Stomach (tissue), 9 donors: Measurements from ENCODE around the gene PPP1R9B. TPM values are rescaled to one million over a fixed set of nuclear protein-coding genes. Genes with fewer than 3 reads are reported as not detected.
A peak's percentile ranks its signal among the peaks of the same experiment; 100 is the strongest.

Experiments
- DNase-seq, 2 donors: peaks; one replicate each; pipeline versions ENCODE4 v3.0.0 to v3.0.0-alpha.2; 2013 to 2019
- H3K27ac ChIP-seq, 5 donors: fragments of 200-600 bp in 4 of 5; sonication (generic) in 4 of 5; one replicate each; pipeline ENCODE4 v1.5.1; 2013 to 2019; ENCODE audit warnings: mild to moderate bottlenecking in 1 of 5, moderate library complexity in 1 of 5
- H3K27me3 ChIP-seq, 3 donors: fragments of 200-600 bp; sonication (generic); one replicate each; pipeline ENCODE4 v1.5.1; 2017 to 2019; ENCODE audit warnings: mixed run types in 1 of 3
- H3K36me3 ChIP-seq, 4 donors: fragments of 200-600 bp; sonication (generic); 1 replicate in 3 of 4; 2 replicates in 1 of 4; pipeline ENCODE4 v1.5.1; 2016 to 2019
- H3K4me1 ChIP-seq, 4 donors: fragments of 200-600 bp; sonication (generic); one replicate each; pipeline ENCODE4 v1.5.1; 2016 to 2019
- H3K4me3 ChIP-seq, 4 donors: fragments of 200-600 bp; sonication (generic) in 3 of 4; one replicate each; pipeline ENCODE4 v1.5.1; 2016 to 2019; ENCODE audit warnings: mild to moderate bottlenecking in 1 of 4
- H3K9me3 ChIP-seq, 4 donors: fragments of 200-600 bp; sonication (generic); one replicate each; pipeline ENCODE4 v1.5.1; 2016 to 2019
- CTCF ChIP-seq, 7 experiments: fragments of 450-650 bp in 4 of 7; fragments of 200-600 bp in 3 of 7; sonication (generic) in 3 of 7; IDR thresholded peaks; one replicate each; pipeline ENCODE4 v1.5.1; 2016 to 2019; ENCODE audit warnings: antibody characterized with exemption in 7 of 7, control low read depth in 2 of 7, mild to moderate bottlenecking in 1 of 7
- EP300 ChIP-seq: sonication (generic); formaldehyde crosslinking; IDR thresholded peaks from one replicate; pipeline ENCODE4 v1.6.1; 2017; ENCODE audit warnings: antibody characterized with exemption
- POLR2A ChIP-seq, 4 donors: fragments of 450-650 bp; IDR thresholded peaks; one replicate each; pipeline ENCODE4 v1.6.1; 2016; ENCODE audit warnings: antibody characterized with exemption in 4 of 4, control low read depth in 2 of 4, mild to moderate bottlenecking in 1 of 4, moderate library complexity in 1 of 4
- POLR2AphosphoS5 ChIP-seq, 3 donors: sonication (generic); formaldehyde crosslinking; IDR thresholded peaks; one replicate each; pipeline ENCODE4 v1.6.1; 2016; ENCODE audit warnings: antibody characterized with exemption in 3 of 3
- WGBS, 5 donors: extraction: QIAGEN DNeasy Blood & Tissue Kit in 3 of 5; methylation state at CpG; one replicate each; pipeline versions ENCODE4 v1.1.5 to v1.1.7; 2013 to 2018; 5-methylcytosine and 5-hydroxymethylcytosine counted together
- intact Hi-C: fragments of 100-400 bp; cut with DNase I; formaldehyde crosslinking; loops from one replicate; pipeline ENCODE4 v1.15.1; 2023; ENCODE audit warnings: low total_unique reads
- polyA plus RNA-seq, 3 donors: library from polyadenylated mRNA; stranded (reverse); fragments of 200-250 nt; gene quantifications; one replicate each; pipeline ENCODE4 v1.2.3, GENCODE V29; 2013
- total RNA-seq, 5 donors: library from RNA; depleted of rRNA; stranded (reverse); fragments of >200 nt; gene quantifications; one replicate each; pipeline versions ENCODE4 v1.1.0 to v1.2.3, GENCODE V29; 2014 to 2016
- donor health status: healthy with polysubstance abuse.
- donor health status: Bipolar disorder and iron deficiency.
- donor health status: healthy.

PPP1R9B gene
- total and polyA plus RNA-seq, 8 donors = 11.6 to 64.2 (median 18.9) TPM

DNA sequence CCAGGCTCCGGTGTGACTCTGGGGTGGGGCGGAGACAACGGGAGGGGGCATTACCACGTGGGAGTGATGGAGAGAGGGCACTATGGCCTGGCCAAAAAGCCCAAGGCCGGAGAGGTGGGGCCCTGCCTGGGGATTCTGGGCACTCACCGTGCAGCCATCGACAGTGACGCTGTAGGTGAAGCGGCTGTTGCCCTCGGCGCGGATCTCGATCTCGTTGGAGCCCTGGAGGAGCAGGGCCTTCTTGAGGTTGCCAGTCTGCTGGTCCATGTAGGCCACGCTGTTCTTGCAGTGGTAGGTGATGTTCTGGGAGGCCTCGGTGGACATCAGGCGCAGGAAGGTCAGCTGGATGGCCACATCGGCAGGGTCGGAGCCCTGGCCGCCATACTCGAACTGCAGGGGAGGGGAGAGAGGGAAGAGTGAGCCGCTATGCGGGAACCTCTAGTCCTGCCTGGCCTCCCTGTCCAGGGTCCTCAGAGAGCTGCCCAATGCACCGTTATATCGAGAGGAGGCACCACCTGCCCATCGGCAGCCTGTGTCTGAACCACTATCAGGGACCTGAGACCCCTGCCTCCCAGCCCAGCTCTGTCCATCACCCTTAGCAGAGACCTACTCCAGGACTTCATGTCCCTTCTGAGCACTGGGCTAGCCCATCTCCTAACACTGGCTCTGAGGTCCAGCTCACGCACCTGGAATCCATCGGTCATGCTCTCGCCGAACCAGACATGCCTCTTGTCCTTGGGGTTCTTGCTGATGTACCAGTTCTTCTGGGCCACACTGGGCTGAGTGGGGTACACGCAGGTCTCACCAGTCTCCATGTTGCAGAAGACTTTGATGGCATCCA lies 35.4 kb upstream of the PPP1R9B start:
- H3K36me3 ChIP-seq = peaks cover 50 to 63% (median 60%) of the 10 kb centered on the region in 4 donors
- no peak overlapping the region for H3K4me3 ChIP-seq
- H3K27ac ChIP-seq = peak overlapping the region in 3 of 5 donors; percentile 78 to 80 (median 79)
- H3K9me3 ChIP-seq = no peaks in the 10 kb centered on the region
- peaks cover 5 to 36% (median 23%) of the 10 kb centered on the region in 4 donors for H3K4me1 ChIP-seq
- TF ChIP-seq EP300 (no peak), POLR2A (IDR thresholded peaks at IDR 0.05) (no peak), POLR2AphosphoS5 (IDR thresholded peaks at IDR 0.05) (no peak), CTCF (IDR thresholded peaks at IDR 0.05) (no peak)
- DNase-seq = no peak
- intact Hi-C loops = no loop called here
- H3K27me3 ChIP-seq = no peaks in the 10 kb centered on the region
- 61 to 87% (median 86%) methylated on average over 18 to 31 of the region's 31 CpGs for WGBS, 5 donors

- Histone ChIP-seq H3K4me1 (peaks cover 5 to 36% (median 23%) of the 10 kb centered on the region in 4 donors), H3K9me3 (no peaks in the 10 kb centered on the region), H3K27me3 (no peaks in the 10 kb centered on the region), H3K27ac (peak overlapping the region in 4 of 5 donors; percentile 22 to 80 (median 78)), H3K36me3 (peaks cover 41 to 53% (median 50%) of the 10 kb centered on the region in 4 donors), H3K4me3 (no peak overlapping the region)
- no peak for DNase-seq
- intact Hi-C loops = no loop called here
- TF ChIP-seq EP300 (no peak), POLR2AphosphoS5 (IDR thresholded peaks at IDR 0.05) (peak; percentile 28 to 44 (median 41)), POLR2A (IDR thresholded peaks at IDR 0.05) (no peak)
- 58 to 68% (median 66%) methylated on average over 19 of the region's 19 CpGs for WGBS, 5 donors
Measured at GRCh38 chr17:50184611-50185398, 34.3 kb upstream of the PPP1R9B start.

GRCh38 chr17:50184064-50184463 lies 33.6 kb upstream of the PPP1R9B start:
- no peak for DNase-seq
- TF ChIP-seq POLR2A (IDR thresholded peaks at IDR 0.05) (no peak), POLR2AphosphoS5 (IDR thresholded peaks at IDR 0.05) (no peak), EP300 (no peak), CTCF (IDR thresholded peaks at IDR 0.05) (no peak)

GRCh38 chr17:50183421-50183994 lies 33.0 kb upstream of the PPP1R9B start:
- Histone ChIP-seq H3K9me3 (no peaks in the 10 kb centered on the region), H3K36me3 (peaks cover 28 to 40% (median 37%) of the 10 kb centered on the region in 4 donors), H3K4me1 (peaks cover 9 to 37% (median 26%) of the 10 kb centered on the region in 4 donors), H3K27me3 (no peaks in the 10 kb centered on the region), H3K27ac (peak overlapping the region in 4 of 5 donors; percentile 59 to 80 (median 78)), H3K4me3 (peak overlapping the region in 2 of 4 donors; percentile 4 to 16)
- no peak for TF ChIP-seq POLR2A (IDR thresholded peaks at IDR 0.05)
- TF ChIP-seq CTCF (IDR thresholded peaks at IDR 0.05) = no peak
- no peak for TF ChIP-seq POLR2AphosphoS5 (IDR thresholded peaks at IDR 0.05)
- no peak for TF ChIP-seq EP300
- intact Hi-C loops = no loop called here
- no peak for DNase-seq
- whole genome bisulfite sequencing, 5 donors = 58 to 72% (median 65%) methylated on average over 12 of the region's 12 CpGs

More at GRCh38 chr17:50184064-50184463, 33.6 kb upstream of the PPP1R9B start:
- Histone ChIP-seq H3K36me3 (peaks cover 33 to 45% (median 43%) of the 10 kb centered on the region in 4 donors), H3K4me1 (peaks cover 5 to 33% (median 22%) of the 10 kb centered on the region in 4 donors), H3K27ac (peak overlapping the region in 4 of 5 donors; percentile 59 to 80 (median 78)), H3K27me3 (no peaks in the 10 kb centered on the region), H3K9me3 (no peaks in the 10 kb centered on the region), H3K4me3 (peak overlapping the region in 2 of 4 donors; percentile 4 to 16)
- intact Hi-C loops = no loop called here
- WGBS, 5 donors = 40 to 59% (median 54%) methylated on average over 8 of the region's 8 CpGs
